ENCODE results near the gene IKZF2.

IKZF2 gene

GRCh38 chr2:213152888-213153287, 1.5 kb upstream of the IKZF2 start:
- DNase-seq (ENCODE audit: low read depth) = no peak

GRCh38 chr2:213152065-213152794, 818 bp upstream of the IKZF2 start:
- DNase-seq (ENCODE audit: low read depth) = no peak

GRCh38 chr2:213150315-213151097, 906 bp downstream of the IKZF2 start:
- DNase-seq (ENCODE audit: low read depth) = no peak

GRCh38 chr2:213149949-213150314, 1.5 kb downstream of the IKZF2 start:
- DNase-seq (ENCODE audit: low read depth) = no peak

GRCh38 chr2:213149294-213149875, 2.0 kb downstream of the IKZF2 start:
- no peak for DNase-seq (ENCODE audit: low read depth)

DNA sequence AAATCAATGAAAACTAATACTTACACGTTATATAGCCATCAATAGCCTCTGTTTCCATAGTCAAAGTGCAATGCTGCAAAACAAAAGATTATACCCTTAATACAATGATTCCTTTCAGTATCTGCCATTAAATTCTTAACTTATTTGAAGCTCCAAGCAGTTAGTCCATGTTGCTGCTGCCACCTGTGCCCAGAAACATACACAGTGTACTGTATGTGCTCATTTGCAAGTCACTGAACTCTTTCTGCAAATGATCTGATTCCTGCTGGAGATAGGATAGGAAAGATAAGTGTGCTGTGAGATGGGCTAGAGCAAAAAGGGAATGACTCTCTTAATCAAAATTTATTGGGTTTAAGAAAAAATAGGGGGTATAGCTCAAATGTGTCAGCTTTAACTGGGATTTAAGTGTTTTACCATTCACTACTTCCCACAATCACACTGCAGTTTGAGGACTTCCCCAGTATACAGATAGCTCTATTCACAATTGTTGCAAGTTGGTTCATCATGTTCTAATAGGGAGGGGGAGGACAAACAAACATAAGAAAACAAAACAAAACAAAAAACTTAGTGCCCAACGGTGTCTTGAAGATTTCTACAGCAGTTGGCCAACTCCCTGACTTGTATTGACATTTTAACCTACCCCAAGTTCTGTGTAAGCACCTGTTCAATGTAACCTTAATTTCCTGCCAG, 2.7 kb downstream of the IKZF2 start:
- no peak for DNase-seq (ENCODE audit: low read depth)

GRCh38 chr2:213147538-213147937, 3.9 kb downstream of the IKZF2 start:
- no peak for DNase-seq (ENCODE audit: low read depth)

GRCh38 chr2:213145715-213146242, 5.6 kb downstream of the IKZF2 start:
- DNase-seq (ENCODE audit: low read depth) = no peak

DNA sequence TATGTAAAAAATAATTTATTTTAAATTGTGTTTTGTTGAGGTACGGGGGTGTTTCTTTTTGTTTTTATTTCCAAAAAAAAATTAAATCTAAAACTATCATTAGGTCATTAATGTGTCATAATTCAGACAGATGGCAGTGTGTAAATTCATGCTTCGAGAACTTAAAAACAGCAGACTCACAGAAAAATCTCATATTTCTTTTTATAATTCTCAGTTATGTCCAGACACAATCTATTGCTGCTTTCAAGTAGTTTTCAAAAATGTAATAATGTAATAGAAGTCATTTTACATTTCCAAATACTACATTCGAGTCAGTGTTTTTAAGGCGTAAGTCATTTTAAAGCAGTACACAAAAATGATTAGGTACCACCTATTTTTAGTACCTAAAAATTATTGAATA, 14.3 kb downstream of the IKZF2 start:
- DNase-seq (ENCODE audit: low read depth) = no peak

- DNase-seq (ENCODE audit: low read depth) = no peak
These were observed 22.1 kb downstream of the IKZF2 start for GRCh38 chr2:213129311-213129710.

DNA sequence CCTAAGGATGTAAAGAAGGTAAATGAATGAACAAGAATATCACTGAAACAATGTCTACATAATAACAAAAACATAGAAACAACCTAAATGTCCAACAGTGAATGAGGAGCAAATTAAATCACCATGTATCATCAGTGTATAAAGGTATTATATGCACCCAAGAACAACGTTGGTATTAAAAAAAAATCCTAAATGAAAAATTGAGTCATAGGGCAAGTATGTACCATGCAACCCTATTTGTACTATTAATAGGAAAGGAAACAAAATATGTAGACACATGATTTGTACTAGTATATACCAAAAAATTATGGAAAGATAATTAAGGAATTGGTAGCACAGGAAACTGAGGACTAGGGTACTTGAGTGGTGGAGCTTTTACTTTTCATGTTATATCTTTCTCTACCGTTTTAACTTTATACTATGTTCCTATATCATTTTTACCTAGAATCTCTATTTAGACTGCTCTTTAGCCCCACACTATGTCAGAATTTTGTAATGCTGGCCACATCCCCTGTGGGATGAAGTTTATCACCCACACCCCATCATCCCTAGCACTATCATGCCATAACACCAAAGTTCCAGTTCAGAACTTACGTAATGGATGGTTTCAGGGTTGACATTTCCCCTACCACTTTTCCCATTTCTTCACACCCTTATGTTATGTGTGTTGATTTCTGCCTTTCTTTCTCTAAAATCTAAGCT, 25.6 kb downstream of the IKZF2 start:
- no peak for DNase-seq (ENCODE audit: low read depth)

DNA sequence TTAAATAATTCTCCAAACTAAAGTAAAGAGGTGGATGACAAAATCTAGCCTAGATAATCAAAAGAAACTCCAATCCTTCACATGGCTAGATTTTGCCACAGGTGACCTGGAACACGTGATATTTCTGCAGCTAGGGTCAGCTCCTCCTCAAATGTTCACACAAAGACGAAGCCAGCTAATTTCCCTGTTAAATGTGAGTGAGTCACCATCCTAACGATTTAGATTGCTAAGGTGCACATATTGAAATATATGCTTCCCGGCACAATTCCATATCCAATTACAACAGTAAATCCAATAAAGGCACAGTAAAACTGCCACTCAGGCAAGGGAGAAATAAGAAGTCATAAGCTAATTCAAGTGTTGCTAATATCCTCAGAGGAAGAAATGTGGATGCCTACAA, 28.7 kb downstream of the IKZF2 start:
- DNase-seq (ENCODE audit: low read depth) = no peak

DNA sequence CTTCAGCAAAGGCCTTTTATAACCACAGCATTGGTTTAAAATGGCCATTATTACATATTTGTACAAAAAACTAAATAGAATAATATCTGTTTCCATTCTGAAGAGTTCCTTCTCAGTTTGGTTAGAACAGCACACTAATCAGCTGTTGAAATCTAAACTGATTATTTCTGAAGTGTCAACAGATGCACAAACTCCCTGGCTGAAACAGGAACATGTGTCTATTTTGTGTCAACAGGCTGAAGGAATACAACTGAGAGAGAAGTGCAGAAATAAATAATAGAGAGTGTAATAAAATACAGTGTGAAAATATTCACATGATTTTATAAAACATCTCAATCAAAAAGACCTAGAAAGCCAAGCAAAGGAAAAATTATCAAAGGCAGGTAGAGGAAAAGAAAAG, 29.7 kb downstream of the IKZF2 start:
- no peak for DNase-seq (ENCODE audit: low read depth)

GRCh38 chr2:213119061-213119809, 32.2 kb downstream of the IKZF2 start:
- no peak for DNase-seq (ENCODE audit: low read depth)

DNA sequence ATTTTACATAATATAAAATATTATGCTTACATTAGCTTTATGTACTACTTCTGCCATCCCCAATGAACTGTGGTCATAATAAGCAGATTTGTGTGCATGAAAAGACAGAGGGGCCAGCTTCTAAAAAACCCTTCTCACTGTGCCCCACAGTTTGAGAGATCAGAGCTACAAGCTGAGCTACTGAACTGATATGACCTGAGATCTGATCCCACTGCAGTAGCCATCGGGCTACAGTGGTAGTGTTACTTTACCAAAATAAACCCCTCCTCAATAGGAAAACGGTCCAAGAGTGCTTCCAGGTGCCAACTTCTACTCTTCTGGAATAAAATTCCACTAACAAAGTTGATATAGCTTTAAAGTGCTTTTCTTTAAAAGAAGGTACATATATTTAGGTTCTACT, 43.1 kb downstream of the IKZF2 start:
- no peak for DNase-seq (ENCODE audit: low read depth)

GRCh38 chr2:213107728-213108127, 43.7 kb downstream of the IKZF2 start:
- DNase-seq (ENCODE audit: low read depth) = no peak

GRCh38 chr2:213105212-213105611, 46.2 kb downstream of the IKZF2 start:
- DNase-seq (ENCODE audit: low read depth) = no peak

GRCh38 chr2:213104903-213105202, 46.6 kb downstream of the IKZF2 start:
- no peak for DNase-seq (ENCODE audit: low read depth)

DNA sequence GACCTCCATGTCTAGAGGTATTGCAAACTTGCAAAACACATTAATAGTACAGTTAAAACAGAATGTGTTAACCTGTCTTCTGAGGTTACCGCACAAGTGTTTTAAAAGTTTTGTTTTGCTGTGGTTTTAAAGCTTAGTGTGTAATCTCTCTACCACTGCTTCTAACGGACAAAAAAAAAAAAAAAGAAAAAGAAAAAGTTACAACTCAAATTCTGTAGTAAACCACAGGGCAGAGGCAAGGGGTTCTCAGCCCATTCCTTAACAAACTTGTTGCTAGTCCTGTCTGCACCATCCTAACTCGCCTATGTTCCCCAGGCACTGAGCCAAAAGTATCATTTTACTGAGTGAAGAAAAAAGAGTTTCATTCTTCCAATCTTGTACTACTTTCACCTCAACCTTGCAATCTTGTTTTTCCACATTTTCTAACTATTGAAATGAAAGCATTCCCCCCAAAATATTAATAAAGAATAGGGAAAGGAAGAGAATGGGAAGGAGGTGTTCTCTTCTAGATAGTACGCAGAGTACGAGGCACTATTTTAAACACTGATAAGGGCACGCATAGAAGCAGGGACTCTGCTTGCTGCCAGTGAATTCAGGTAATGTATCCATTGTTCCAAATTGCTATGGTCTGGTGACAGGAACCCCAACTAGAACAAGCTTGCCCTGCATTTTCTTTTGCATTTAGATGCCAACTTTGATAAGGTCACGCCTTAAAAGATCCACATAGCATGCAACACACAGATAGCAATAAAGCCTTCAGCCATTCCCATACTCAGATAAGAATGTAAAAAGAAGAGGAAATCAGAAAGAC, 47.1 kb downstream of the IKZF2 start:
- DNase-seq (ENCODE audit: low read depth) = no peak

DNA sequence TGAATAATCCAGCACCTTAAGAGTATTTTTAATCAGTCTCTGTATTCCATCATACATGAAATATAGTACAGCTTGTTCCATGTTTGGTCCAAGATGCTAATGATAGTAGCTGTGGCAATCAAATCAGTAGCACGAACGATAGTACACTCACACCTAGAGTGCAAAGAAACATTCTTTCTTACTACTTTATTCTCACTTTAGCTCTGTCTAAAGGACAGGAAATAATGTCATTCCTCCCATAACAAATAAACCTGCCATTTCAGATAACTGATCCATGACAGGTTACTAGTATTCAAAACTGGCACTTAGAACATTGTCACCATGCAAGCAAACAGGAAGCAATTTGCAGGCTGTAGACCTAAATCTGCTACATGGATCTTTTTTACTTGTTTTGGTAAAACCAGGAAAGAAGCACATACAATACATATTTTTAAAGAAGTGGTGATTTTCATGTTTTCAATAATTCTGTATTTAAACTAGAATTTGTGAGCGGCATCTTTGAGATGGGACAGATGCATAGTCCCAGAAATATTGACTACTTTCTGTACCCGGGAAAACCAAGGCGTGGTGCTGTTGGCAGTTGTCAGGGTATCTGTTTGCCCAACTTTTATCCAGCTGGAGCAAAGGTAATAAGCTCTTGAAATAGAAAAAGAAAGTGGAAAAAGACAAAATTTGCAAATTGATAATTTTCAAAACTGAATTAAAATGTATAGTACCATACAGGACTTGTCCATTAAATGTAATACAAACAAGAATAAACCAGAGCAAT, 49.5 kb downstream of the IKZF2 start:
- DNase-seq (ENCODE audit: low read depth) = no peak
